ENCODE results near the gene NIN.

NIN gene

DNA sequence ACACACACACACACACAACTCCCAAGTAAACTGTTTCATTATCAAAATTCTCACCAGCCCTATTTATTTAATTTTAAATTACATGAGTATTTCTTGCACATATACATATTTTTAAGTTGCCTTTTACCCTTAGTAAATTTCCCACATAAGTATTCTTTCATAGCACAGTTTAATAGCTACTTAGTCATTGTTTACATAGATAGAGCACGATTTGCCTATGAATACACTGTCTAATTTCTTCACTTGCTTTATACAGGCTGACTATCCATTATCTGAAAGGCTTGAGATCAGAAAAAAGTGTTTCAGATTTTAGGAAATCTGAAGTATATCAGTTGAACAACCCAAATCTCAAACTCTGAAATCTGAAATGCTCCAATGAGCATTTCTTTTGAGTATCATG is 30.9 kb downstream of the NIN start:
- TF ChIP-seq, protein P1, sequence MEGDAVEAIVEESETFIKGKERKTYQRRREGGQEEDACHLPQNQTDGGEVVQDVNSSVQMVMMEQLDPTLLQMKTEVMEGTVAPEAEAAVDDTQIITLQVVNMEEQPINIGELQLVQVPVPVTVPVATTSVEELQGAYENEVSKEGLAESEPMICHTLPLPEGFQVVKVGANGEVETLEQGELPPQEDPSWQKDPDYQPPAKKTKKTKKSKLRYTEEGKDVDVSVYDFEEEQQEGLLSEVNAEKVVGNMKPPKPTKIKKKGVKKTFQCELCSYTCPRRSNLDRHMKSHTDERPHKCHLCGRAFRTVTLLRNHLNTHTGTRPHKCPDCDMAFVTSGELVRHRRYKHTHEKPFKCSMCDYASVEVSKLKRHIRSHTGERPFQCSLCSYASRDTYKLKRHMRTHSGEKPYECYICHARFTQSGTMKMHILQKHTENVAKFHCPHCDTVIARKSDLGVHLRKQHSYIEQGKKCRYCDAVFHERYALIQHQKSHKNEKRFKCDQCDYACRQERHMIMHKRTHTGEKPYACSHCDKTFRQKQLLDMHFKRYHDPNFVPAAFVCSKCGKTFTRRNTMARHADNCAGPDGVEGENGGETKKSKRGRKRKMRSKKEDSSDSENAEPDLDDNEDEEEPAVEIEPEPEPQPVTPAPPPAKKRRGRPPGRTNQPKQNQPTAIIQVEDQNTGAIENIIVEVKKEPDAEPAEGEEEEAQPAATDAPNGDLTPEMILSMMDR (IDR thresholded peaks at IDR 0.05; ENCODE audit: low read depth, low read length), result no peak
- peak; percentile 41 for DNase-seq (ENCODE audit: low read depth, low spot score)
- in situ Hi-C loops (cut with HindIII; ENCODE audit: low sequenced_read_pairs), result no loop called here
- H3K4me3 ChIP-seq (ENCODE audit: low read depth, low read length), result no peak overlapping the region

DNA sequence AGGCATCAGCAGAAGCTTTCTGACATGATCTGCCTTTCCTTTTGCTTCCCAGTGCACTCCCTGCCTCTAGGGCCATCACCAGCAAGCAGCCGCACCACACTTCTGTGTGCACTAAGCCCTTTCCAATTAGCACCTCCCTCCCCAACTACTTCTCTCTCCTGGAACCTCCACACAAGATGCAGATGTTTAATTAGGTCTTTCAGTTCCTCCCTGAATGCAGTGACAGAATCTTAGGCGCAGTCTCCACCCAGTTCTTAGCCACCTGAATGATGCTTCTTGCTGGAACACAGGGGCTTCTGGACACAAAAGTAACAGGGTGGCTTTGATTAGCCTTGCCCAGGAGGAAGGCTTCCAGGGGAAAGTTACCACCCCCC is 32.9 kb downstream of the NIN start:
- TF ChIP-seq, protein P1 (IDR thresholded peaks at IDR 0.05; ENCODE audit: low read depth, low read length), result no peak
- no peak overlapping the region for H3K4me3 ChIP-seq (ENCODE audit: low read depth, low read length)
- no peak for DNase-seq (ENCODE audit: low read depth, low spot score)
- in situ Hi-C loops (cut with HindIII; ENCODE audit: low sequenced_read_pairs), result no loop called here

DNA sequence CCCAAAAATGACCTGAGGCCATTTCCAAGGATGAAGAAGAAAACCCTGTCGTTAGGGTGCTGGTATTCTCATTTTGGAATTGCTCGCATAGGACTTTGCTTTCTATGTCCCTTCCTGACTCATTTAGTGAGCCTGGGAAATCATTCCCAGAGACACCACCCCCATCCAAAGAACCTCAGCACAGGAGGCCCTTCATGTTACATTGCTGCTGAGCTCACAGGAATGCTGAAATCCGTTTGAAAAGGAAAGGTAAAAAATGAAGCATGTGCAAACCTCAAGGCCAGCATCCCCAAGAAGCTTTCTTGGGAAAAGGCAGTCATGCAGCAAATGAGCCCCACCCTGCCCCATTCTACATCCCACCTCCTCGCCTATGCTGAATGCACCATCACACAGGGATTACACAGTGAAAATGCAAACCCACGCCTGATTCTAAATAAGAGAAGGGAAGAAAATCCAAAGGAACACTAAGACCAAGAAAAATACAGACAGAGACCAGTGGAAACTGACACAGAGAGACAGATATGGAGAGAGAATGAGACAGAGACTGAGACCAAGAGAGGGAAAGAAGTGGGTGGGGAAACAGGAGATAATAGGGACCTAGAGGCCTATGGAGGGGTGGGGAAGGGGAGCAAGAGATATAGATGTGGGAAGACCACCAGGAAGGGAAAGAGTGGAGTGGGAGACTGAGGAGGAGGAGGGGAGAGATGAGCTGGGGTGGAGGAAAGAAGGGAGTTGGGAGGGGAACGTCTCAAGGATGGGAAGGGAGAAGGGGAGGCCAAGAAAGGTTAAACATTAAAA is 33.5 kb downstream of the NIN start:
- no peak overlapping the region for H3K4me3 ChIP-seq (ENCODE audit: low read depth, low read length)
- TF ChIP-seq, protein P1 (IDR thresholded peaks at IDR 0.05; ENCODE audit: low read depth, low read length), result no peak
- in situ Hi-C loops (cut with HindIII; ENCODE audit: low sequenced_read_pairs), result no loop called here
- DNase-seq (ENCODE audit: low read depth, low spot score), result no peak

DNA sequence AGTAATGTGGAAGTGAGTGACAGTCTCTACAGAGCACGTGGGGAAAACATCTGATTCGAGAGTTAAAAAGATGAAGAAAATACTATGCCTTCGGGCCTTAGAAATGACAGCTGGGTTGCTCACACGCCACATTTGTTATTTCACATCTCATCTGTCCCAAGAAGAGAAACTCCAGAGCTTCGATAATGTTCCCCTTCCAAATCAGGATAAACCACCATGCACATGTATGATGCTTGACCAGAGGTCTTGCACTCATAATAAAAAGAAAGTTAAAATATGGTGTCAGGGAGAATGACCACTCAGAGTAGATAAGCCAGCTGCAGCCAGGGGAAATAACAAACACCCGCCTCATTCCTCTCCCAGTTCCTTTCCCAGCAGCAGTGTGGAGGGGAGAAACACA is 34.6 kb downstream of the NIN start:
- in situ Hi-C loops (cut with HindIII; ENCODE audit: low sequenced_read_pairs), result no loop called here
- H3K4me3 ChIP-seq (ENCODE audit: low read depth, low read length), result no peak overlapping the region
- DNase-seq (ENCODE audit: low read depth, low spot score), result no peak
- TF ChIP-seq, protein P1 (IDR thresholded peaks at IDR 0.05; ENCODE audit: low read depth, low read length), result no peak

DNA sequence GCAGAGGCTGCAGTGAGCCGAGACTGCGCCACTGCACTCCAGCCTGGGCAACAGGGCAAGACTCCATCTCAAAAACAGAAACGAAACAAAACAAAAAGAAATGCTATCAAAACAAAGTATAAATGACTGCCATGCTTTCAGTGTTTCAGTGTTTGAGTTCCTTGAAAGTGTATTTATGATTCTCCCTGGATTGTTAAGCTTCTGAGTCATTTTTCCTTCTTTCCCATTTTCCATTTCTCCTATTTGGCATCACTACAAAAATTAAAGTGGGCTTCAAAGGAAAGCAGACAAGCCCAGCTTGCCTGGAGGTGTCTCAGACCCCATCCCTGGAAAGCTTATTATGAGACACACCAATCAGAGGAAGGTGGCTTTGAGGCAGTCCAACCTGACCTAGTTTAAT is 35.1 kb downstream of the NIN start:
- no peak for DNase-seq (ENCODE audit: low read depth, low spot score)
- TF ChIP-seq, protein P1 (IDR thresholded peaks at IDR 0.05; ENCODE audit: low read depth, low read length), result no peak
- H3K4me3 ChIP-seq (ENCODE audit: low read depth, low read length), result no peak overlapping the region
- in situ Hi-C loops (cut with HindIII; ENCODE audit: low sequenced_read_pairs), result no loop called here

DNA sequence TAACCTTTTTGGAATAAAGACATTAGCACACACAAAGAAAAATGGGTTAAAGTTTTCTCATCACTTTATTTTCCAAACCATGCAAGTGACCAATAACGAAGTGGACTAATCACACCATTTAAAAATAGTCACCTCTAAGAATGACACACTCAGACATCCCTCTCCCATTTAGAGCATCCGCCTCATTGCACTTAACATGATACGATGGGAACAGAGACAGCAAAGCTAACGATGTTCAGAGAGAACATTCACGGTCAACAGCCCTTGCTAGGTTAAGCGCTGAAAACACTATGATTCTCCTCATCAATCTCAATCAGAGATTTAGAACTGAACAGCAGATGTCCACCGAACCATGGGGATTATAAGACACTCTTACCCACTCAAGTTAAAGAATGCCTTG is 35.8 kb downstream of the NIN start:
- TF ChIP-seq, protein P1 (IDR thresholded peaks at IDR 0.05; ENCODE audit: low read depth, low read length), result no peak
- DNase-seq (ENCODE audit: low read depth, low spot score), result no peak
- in situ Hi-C loops (cut with HindIII; ENCODE audit: low sequenced_read_pairs), result no loop called here
- no peak overlapping the region for H3K4me3 ChIP-seq (ENCODE audit: low read depth, low read length)

Data from astrocyte of the spinal cord (primary cell).